SK-N-SH treated with all-trans-retinoic acid at 6 μM for 48 hours (cell line): ENCODE data around the gene NTN5.

Experiments used
- ARNTL ChIP-seq: fragments of 450-650 bp; formaldehyde crosslinking; IDR thresholded peaks from 2 replicates; pipeline ENCODE4 v1.5.0; 2020; ENCODE audit warnings: low read depth, mild to moderate bottlenecking, moderate library complexity, borderline replicate concordance
- CREB5 ChIP-seq: fragments of 250-450 bp; sonication (Bioruptor Pico); IDR thresholded peaks from 2 replicates; pipeline ENCODE4 v1.5.1; 2020; ENCODE audit warnings: low read depth, mild to moderate bottlenecking, moderate library complexity
- CSDC2 ChIP-seq: fragments of 250-450 bp; sonication (Bioruptor Pico); IDR thresholded peaks from 2 replicates; pipeline ENCODE4 v1.5.0; 2020; ENCODE audit warnings: mild to moderate bottlenecking, moderate library complexity
- ISL1 ChIP-seq: fragments of 250-450 bp; sonication (Bioruptor Pico); IDR thresholded peaks from 2 replicates; pipeline ENCODE4 v2.1.2; 2022; ENCODE audit warnings: mild to moderate bottlenecking, moderate library complexity
- OSR1 ChIP-seq: fragments of 250-450 bp; sonication (Bioruptor Pico); IDR thresholded peaks from 2 replicates; pipeline ENCODE4 v1.8.0; 2022; ENCODE audit warnings: moderate library complexity, mild to moderate bottlenecking, inconsistent platforms
- RARB ChIP-seq: fragments of 250-450 bp; sonication (Bioruptor Pico); IDR thresholded peaks from 2 replicates; pipeline ENCODE4 v1.8.0; 2021; ENCODE audit warnings: mild to moderate bottlenecking, moderate library complexity
- TOX ChIP-seq: fragments of 250-450 bp; sonication (Bioruptor Pico); IDR thresholded peaks from 2 replicates; pipeline ENCODE4 v1.8.0; 2021; ENCODE audit warnings: mild to moderate bottlenecking, moderate library complexity, borderline replicate concordance
- ZC3H10 ChIP-seq: fragments of 250-450 bp; sonication (Bioruptor Pico); IDR thresholded peaks from 2 replicates; pipeline ENCODE4 v1.5.1; 2021; ENCODE audit warnings: mild to moderate bottlenecking, moderate library complexity
- ZFP30 ChIP-seq: fragments of 450-650 bp; formaldehyde crosslinking; IDR thresholded peaks from 2 replicates; pipeline ENCODE4 v1.5.0; 2022; ENCODE audit warnings: mild to moderate bottlenecking, moderate library complexity
- ZNF8 ChIP-seq: fragments of 450-650 bp; formaldehyde crosslinking; IDR thresholded peaks from 2 replicates; pipeline ENCODE4 v1.5.0; 2020; ENCODE audit warnings: mild to moderate bottlenecking, moderate library complexity
- TF ChIP-seq, protein P1 (sequence below): fragments of 250-450 bp; sonication (Bioruptor Pico); IDR thresholded peaks from 2 replicates; pipeline ENCODE4 v1.8.0; 2020; ENCODE audit warnings: mild to moderate bottlenecking, moderate library complexity, borderline replicate concordance

DNA sequence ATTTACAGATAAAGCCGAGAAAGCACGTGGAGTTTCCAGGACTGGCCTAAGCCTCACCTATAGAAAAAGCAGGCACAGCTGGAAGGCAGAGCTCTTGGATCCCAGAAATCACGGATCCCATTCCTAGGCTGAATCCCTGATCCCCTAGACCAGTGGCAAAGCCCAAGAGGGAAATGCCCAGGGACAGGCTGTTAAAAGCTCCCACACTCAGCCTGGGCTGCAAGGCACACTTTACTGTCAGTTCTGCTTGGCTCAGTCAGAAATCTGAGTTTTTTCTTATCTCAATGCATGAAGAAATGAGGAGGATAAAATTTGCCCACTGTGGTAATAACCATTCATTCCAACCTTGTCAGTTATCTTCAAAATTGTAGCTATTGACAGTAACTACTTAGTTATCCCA, 15.0 kb upstream of the NTN5 start:
- TF ChIP-seq, protein P1, sequence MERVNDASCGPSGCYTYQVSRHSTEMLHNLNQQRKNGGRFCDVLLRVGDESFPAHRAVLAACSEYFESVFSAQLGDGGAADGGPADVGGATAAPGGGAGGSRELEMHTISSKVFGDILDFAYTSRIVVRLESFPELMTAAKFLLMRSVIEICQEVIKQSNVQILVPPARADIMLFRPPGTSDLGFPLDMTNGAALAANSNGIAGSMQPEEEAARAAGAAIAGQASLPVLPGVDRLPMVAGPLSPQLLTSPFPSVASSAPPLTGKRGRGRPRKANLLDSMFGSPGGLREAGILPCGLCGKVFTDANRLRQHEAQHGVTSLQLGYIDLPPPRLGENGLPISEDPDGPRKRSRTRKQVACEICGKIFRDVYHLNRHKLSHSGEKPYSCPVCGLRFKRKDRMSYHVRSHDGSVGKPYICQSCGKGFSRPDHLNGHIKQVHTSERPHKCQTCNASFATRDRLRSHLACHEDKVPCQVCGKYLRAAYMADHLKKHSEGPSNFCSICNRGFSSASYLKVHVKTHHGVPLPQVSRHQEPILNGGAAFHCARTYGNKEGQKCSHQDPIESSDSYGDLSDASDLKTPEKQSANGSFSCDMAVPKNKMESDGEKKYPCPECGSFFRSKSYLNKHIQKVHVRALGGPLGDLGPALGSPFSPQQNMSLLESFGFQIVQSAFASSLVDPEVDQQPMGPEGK: no peak
- no peak for TF ChIP-seq ARNTL (CRISPR knock-in tag)
- TF ChIP-seq CREB5 (CRISPR knock-in tag): no peak
- no peak for TF ChIP-seq ZC3H10 (CRISPR knock-in tag)
- no peak for TF ChIP-seq TOX
- TF ChIP-seq ZNF8 (CRISPR knock-in tag): no peak
- TF ChIP-seq ISL1 (CRISPR knock-in tag): no peak
- no peak for TF ChIP-seq CSDC2 (CRISPR knock-in tag)
- no peak for TF ChIP-seq ZFP30 (CRISPR knock-in tag)
- TF ChIP-seq RARB (CRISPR knock-in tag): no peak
- TF ChIP-seq OSR1 (CRISPR knock-in tag): no peak
